Uterus (tissue), 2 donors: ENCODE results near the gene NFIL3.

Experiments
- CTCF ChIP-seq, 4 experiments: fragments of 200-600 bp in 2 of 4; fragments of 450-650 bp in 2 of 4; sonication (generic) in 2 of 4; IDR thresholded peaks; one replicate each; pipeline ENCODE4 v1.5.1; 2016 to 2019; ENCODE audit warnings: antibody characterized with exemption in 4 of 4, mild to moderate bottlenecking in 2 of 4, moderate library complexity in 1 of 4
- POLR2A ChIP-seq, 2 donors: fragments of 450-650 bp; IDR thresholded peaks; one replicate each; pipeline ENCODE4 v1.6.1; 2016; ENCODE audit warnings: antibody characterized with exemption in 2 of 2, mild to moderate bottlenecking in 1 of 2, moderate library complexity in 1 of 2

GRCh38 chr9:91398926-91399325, 24.7 kb downstream of the NFIL3 start:
- TF ChIP-seq CTCF (IDR thresholded peaks at IDR 0.05) (no peak), POLR2A (IDR thresholded peaks at IDR 0.05) (no peak)
